A673 (cell line): Measurements from ENCODE around the gene SDR9C7.

Experiments used
- EZH2 ChIP-seq: fragments of 200-600 bp; sonication (generic); IDR thresholded peaks from 2 replicates; pipeline ENCODE4 v1.6.1; 2017; ENCODE audit warnings: borderline replicate concordance, low read depth, mild to moderate bottlenecking, mixed read lengths, antibody characterized with exemption, low read length; ENCODE audit not compliant: poor library complexity, severe bottlenecking
- TF ChIP-seq, protein P1 (sequence below): fragments of 300-800, 200-600 bp; sonication (generic); conservative IDR thresholded peaks from 2 replicates; pipeline ENCODE4 v1.5.1; 2017; ENCODE audit warnings: low read depth, mild to moderate bottlenecking, antibody characterized with exemption, low read length, moderate library complexity, mixed read lengths

DNA sequence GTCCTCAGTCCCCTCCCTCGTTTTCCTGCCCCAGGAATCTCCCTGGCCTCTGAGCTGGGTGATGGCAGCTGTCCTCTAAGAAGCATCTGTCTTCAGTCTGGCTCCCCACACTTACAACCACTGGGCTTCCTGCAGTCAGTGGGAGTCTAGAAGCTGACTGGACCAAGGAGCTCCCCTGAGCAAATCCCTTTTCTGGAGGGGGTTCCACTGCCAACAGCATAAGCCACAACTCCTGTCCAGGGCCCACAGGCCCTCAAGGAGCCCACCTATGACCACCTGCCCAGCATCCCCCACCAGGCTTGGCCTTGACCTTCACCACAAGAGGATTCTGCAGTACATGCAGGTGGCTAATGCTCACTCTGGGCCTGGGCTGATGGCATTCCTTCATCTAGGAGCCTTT is 19.1 kb upstream of the SDR9C7 start:
- TF ChIP-seq, protein P1, sequence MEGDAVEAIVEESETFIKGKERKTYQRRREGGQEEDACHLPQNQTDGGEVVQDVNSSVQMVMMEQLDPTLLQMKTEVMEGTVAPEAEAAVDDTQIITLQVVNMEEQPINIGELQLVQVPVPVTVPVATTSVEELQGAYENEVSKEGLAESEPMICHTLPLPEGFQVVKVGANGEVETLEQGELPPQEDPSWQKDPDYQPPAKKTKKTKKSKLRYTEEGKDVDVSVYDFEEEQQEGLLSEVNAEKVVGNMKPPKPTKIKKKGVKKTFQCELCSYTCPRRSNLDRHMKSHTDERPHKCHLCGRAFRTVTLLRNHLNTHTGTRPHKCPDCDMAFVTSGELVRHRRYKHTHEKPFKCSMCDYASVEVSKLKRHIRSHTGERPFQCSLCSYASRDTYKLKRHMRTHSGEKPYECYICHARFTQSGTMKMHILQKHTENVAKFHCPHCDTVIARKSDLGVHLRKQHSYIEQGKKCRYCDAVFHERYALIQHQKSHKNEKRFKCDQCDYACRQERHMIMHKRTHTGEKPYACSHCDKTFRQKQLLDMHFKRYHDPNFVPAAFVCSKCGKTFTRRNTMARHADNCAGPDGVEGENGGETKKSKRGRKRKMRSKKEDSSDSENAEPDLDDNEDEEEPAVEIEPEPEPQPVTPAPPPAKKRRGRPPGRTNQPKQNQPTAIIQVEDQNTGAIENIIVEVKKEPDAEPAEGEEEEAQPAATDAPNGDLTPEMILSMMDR: no peak
- TF ChIP-seq EZH2: no peak
